OCI-LY7 (cell line): ENCODE measurements around the gene LRP10. TPM values are rescaled to one million over a fixed set of nuclear protein-coding genes. Genes with fewer than 3 reads are reported as not detected.

Experiments
- BruUV-seq: library from RNA; stranded (reverse); fragments of 400-500 nt; replicated peaks from 2 replicates; lab custom pipeline; 2021; lab: Mats Ljungman, UMichigan
- CTCF ChIA-PET: fragments of 300-600 bp; sonication (Branson Sonifier 250); formaldehyde crosslinking; loops from one replicate; lab custom pipeline; 2022; ENCODE audit warnings: antibody characterized with exemption; ENCODE audit not compliant: unreplicated experiment; lab: Charles Lee
- POLR2A ChIA-PET: fragments of 300-600 bp; sonication (Branson Sonifier 250); formaldehyde crosslinking; loops from one replicate; lab custom pipeline; 2022; ENCODE audit warnings: antibody characterized with exemption; lab: Charles Lee
- DNase-seq: peaks from one replicate; pipeline ENCODE4 v3.0.0-alpha.2; 2015; ENCODE audit warnings: low spot score
- H2AFZ ChIP-seq: fragments of 200-600 bp; sonication (generic), shearing (Covaris generic); 2 replicates; pipeline ENCODE4 v1.6.1; 2014; ENCODE audit warnings: mild to moderate bottlenecking, antibody characterized with exemption, low read length, moderate library complexity
- H3K27ac ChIP-seq: fragments of 200-600 bp; sonication (generic); 2 replicates; pipeline ENCODE4 v1.5.1; 2014; ENCODE audit warnings: mixed run types, low read depth, mild to moderate bottlenecking, moderate library complexity, low read length, inconsistent platforms; ENCODE audit not compliant: poor library complexity, severe bottlenecking
- H3K36me3 ChIP-seq: fragments of 200-600 bp; sonication (generic); 2 replicates; pipeline ENCODE4 v1.6.1; 2014; ENCODE audit warnings: mild to moderate bottlenecking, antibody characterized with exemption, low read length, moderate library complexity, mixed read lengths; ENCODE audit not compliant: insufficient read depth
- H3K4me1 ChIP-seq: fragments of 200-600 bp; sonication (generic); 2 replicates; pipeline ENCODE4 v1.5.1; 2014; ENCODE audit warnings: mild to moderate bottlenecking, low read length; ENCODE audit not compliant: insufficient read depth, poor library complexity, severe bottlenecking
- H3K4me2 ChIP-seq: fragments of 200-600 bp; sonication (generic); 2 replicates; pipeline ENCODE4 v1.6.1; 2014; ENCODE audit warnings: mild to moderate bottlenecking, low read length
- H3K4me3 ChIP-seq: fragments of 200-600 bp; sonication (generic); 2 replicates; pipeline ENCODE4 v1.5.1; 2014; ENCODE audit warnings: mild to moderate bottlenecking, low read depth, low read length; ENCODE audit not compliant: poor library complexity, severe bottlenecking
- H3K79me2 ChIP-seq: fragments of 200-600 bp; sonication (generic); 2 replicates; pipeline ENCODE4 v1.6.1; 2016; ENCODE audit warnings: low read depth, mild to moderate bottlenecking, low read length, moderate library complexity, mixed read lengths; ENCODE audit not compliant: insufficient read depth
- H3K9me2 ChIP-seq: fragments of 200-600 bp; sonication (generic); 2 replicates; pipeline ENCODE4 v1.6.1; 2016; ENCODE audit warnings: mild to moderate bottlenecking, low read length, mixed read lengths; ENCODE audit not compliant: insufficient read depth
- H3K9me3 ChIP-seq: fragments of 200-600 bp; sonication (generic); 2 replicates; pipeline ENCODE4 v1.6.1; 2014; ENCODE audit warnings: mild to moderate bottlenecking, mixed run types, low read length, mixed read lengths
- H4K20me1 ChIP-seq: fragments of 200-600 bp; sonication (generic); 2 replicates; pipeline ENCODE4 v1.6.1; 2014; ENCODE audit warnings: mild to moderate bottlenecking, antibody characterized with exemption, low read length, moderate library complexity, mixed read lengths; ENCODE audit not compliant: insufficient read depth
- CTCF ChIP-seq: fragments of 200-600 bp; sonication (generic); conservative IDR thresholded peaks from 2 replicates; pipeline ENCODE4 v1.5.1; 2014; ENCODE audit warnings: mild to moderate bottlenecking, antibody characterized with exemption, low read length, moderate library complexity, mixed read lengths
- EZH2phosphoT487 ChIP-seq: fragments of 200-600 bp; sonication (generic); IDR thresholded peaks from 2 replicates; pipeline ENCODE4 v1.6.1; 2018; ENCODE audit warnings: low read depth, borderline replicate concordance, mild to moderate bottlenecking, mixed run types, antibody characterized with exemption, low read length, moderate library complexity, mixed read lengths
- intact Hi-C: fragments of 100-400 bp; cut with micrococcal nuclease; formaldehyde crosslinking; loops from one replicate; pipeline ENCODE4 v1.10.0; 2022; ENCODE audit not compliant: unreplicated experiment
- total RNA-seq, 2 experiments: library from RNA; depleted of rRNA in 1 of 2; stranded (reverse); fragments of >200 nt in 1 of 2; shearing (Covaris generic) in 1 of 2; gene quantifications; 2 replicates each; pipeline ENCODE4 v1.2.3, GENCODE V29; 2014 to 2022

Gene LRP10
- total RNA-seq, 2 experiments from 2014 or later: 25.5 to 55.1 TPM

DNA sequence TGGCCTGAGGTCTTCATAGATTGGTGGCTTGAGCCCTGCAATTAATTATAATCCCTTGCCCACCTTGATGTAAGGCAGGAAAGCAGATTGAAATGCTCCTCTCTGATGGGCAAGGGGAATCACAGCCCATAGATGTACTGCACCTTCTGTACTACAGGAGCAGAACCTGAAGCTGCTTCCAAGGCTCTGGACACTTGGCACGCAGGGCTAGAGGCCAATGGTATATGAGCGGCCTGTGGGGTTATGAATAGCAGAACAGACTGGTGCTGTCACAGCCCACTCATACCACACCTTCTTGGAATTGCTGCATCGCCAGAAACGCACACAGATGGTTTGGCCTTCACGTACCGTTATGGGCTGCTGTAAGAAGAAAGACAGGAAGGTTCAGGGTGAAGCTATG, 49.2 kb downstream of the LRP10 start:
- Histone ChIP-seq H2AFZ (no peak overlapping the region), H3K4me3 (no peak overlapping the region), H3K9me2 (no peaks in the 10 kb centered on the region), H3K36me3 (peaks cover 80% of the 10 kb centered on the region), H3K4me2 (no peak overlapping the region), H3K9me3 (no peaks in the 10 kb centered on the region), H4K20me1 (no peaks in the 10 kb centered on the region), H3K79me2 (peaks cover 32% of the 10 kb centered on the region), H3K27ac (no peak overlapping the region), H3K4me1 (peaks cover 37% of the 10 kb centered on the region)
- intact Hi-C loops: no loop called here
- no peak for DNase-seq
- BruUV-seq: no TSS peak
- ChIA-PET POLR2A (interaction anchor here (5.9 to 6.3 kb wide), 2 partner anchors 7 to 31 kb away, joined by 42 to 61 read pairs; partner anchors contain the start of gene PRMT5), CTCF (interaction anchor here (0.6 kb wide), 1 partner anchor 134 kb away, joined by 3 read pairs; no protein-coding TSS in a partner anchor)
- TF ChIP-seq EZH2phosphoT487: no peak
- TF ChIP-seq CTCF: no peak

DNA sequence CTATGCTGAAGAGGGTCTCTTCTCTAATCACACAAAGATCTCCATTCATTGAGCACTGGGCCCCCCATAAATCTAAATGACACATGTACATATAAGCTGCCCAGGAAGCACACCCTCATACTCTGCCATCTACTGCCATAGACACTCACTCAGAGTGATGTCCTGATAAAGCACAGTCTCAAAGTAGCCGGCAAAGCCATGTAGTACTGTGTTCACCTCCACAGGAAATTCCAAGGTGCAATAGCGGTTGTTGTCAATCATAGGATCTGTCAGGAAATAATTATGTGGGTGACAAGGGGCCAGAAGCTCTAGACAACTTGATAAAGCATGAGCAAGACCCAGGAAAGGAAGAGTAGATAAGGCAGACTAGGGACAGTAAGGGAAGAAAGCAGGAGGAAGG, 50.8 kb downstream of the LRP10 start:
- H2AFZ ChIP-seq: no peak overlapping the region
- ChIA-PET CTCF (no interaction called here), POLR2A (interaction anchor here (0.9 kb wide), 1 partner anchor 28 kb away, joined by 3 read pairs; no protein-coding TSS in a partner anchor)
- DNase-seq: no peak
- peaks cover 38% of the 10 kb centered on the region for H3K4me1 ChIP-seq
- no peak overlapping the region for H3K4me3 ChIP-seq
- no peaks in the 10 kb centered on the region for H3K9me2 ChIP-seq
- intact Hi-C loops: no loop called here
- no peaks in the 10 kb centered on the region for H4K20me1 ChIP-seq
- H3K79me2 ChIP-seq: peaks cover 32% of the 10 kb centered on the region
- H3K9me3 ChIP-seq: no peaks in the 10 kb centered on the region
- no peak for TF ChIP-seq EZH2phosphoT487
- TF ChIP-seq CTCF: no peak
- no TSS peak for BruUV-seq
- H3K36me3 ChIP-seq: peaks cover 79% of the 10 kb centered on the region
- H3K4me2 ChIP-seq: no peak overlapping the region
- H3K27ac ChIP-seq: no peak overlapping the region

DNA sequence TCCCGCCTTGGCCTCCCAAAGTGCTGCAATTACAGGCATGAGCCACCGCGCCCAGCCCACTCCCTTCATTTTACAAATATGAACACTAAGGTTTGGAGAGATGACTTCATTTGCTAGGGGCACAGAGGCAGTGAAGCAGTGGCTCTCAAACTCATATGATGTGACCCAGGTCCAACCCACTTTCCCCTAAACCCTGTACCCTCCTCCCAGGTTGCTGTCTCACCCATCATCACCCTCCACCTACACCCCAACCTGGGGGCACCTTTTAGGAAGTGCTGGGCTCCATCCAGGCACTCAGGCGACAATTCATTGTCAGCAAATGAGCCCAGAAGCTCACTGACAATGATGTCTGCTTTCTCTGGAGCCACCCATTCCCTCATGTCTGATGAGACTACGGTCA, 52.2 kb downstream of the LRP10 start:
- CTCF ChIA-PET: no interaction called here
- BruUV-seq: no TSS peak
- DNase-seq: no peak
- H3K27ac ChIP-seq: no peak overlapping the region
- H3K36me3 ChIP-seq: peaks cover 81% of the 10 kb centered on the region
- no peak overlapping the region for H3K4me2 ChIP-seq
- no peaks in the 10 kb centered on the region for H3K9me3 ChIP-seq
- no peaks in the 10 kb centered on the region for H3K9me2 ChIP-seq
- peaks cover 33% of the 10 kb centered on the region for H3K79me2 ChIP-seq
- no peak overlapping the region for H2AFZ ChIP-seq
- peaks cover 42% of the 10 kb centered on the region for H3K4me1 ChIP-seq
- TF ChIP-seq CTCF (no peak), EZH2phosphoT487 (no peak)
- no peaks in the 10 kb centered on the region for H4K20me1 ChIP-seq
- POLR2A ChIA-PET: interaction anchor here (0.7 to 1.0 kb wide), 2 partner anchors 21 to 35 kb away, joined by 3 to 4 read pairs; no protein-coding TSS in a partner anchor
- intact Hi-C loops: no loop called here
- H3K4me3 ChIP-seq: no peak overlapping the region
